Heart left ventricle (tissue), 16 donors: ENCODE results near the gene ZBTB7C. TPM values are rescaled to one million over a fixed set of nuclear protein-coding genes. Genes with fewer than 3 reads are reported as not detected.

ENCODE experiments used
- ATAC-seq, 4 donors: fragments of 200-7000 bp; cut with Tn5 transposase; one replicate each; pipeline ENCODE4 v1.9.1; 2020 to 2022; ENCODE audit warnings: moderate library complexity in 4 of 4, mild to moderate bottlenecking in 3 of 4, moderate number of reproducible peaks in 1 of 4
- DNase-seq, 5 donors: peaks; one replicate each; pipeline ENCODE4 v3.0.0-alpha.2; 2020
- H3K27ac ChIP-seq, 12 donors: fragments of 200-600 bp; sonication (generic) in 4 of 12; one replicate each; pipeline versions ENCODE4 v1.5.0 to v1.8.0; 2016 to 2022; ENCODE audit warnings: mild to moderate bottlenecking in 2 of 12
- H3K27me3 ChIP-seq, 9 donors: fragments of 200-600 bp; sonication (generic) in 2 of 9; one replicate each; pipeline versions ENCODE4 v1.5.1 to v1.8.0; 2016 to 2022; ENCODE audit warnings: mild to moderate bottlenecking in 3 of 9
- H3K36me3 ChIP-seq, 9 donors: fragments of 200-600 bp; sonication (generic) in 2 of 9; one replicate each; pipeline versions ENCODE4 v1.5.0 to v1.8.0; 2018 to 2022; ENCODE audit warnings: mild to moderate bottlenecking in 2 of 9
- H3K4me1 ChIP-seq, 12 donors: fragments of 200-600 bp; sonication (generic) in 4 of 12; one replicate each; pipeline versions ENCODE4 v1.5.0 to v1.8.0; 2016 to 2022; ENCODE audit warnings: mild to moderate bottlenecking in 3 of 12
- H3K4me3 ChIP-seq, 12 donors: fragments of 200-600 bp; sonication (generic) in 4 of 12; one replicate each; pipeline versions ENCODE4 v1.5.0 to v1.8.0; 2017 to 2022; ENCODE audit warnings: mild to moderate bottlenecking in 9 of 12, moderate library complexity in 4 of 12
- H3K9me3 ChIP-seq, 12 donors: fragments of 200-600 bp; sonication (generic) in 4 of 12; one replicate each; pipeline versions ENCODE4 v1.5.0 to v1.8.0; 2016 to 2022; ENCODE audit warnings: mild to moderate bottlenecking in 1 of 12
- CTCF ChIP-seq, 12 donors: fragments of 200-600 bp; sonication (generic) in 4 of 12; IDR thresholded peaks; one replicate each; pipeline versions ENCODE4 v1.5.0 to v1.8.0; 2018 to 2022; ENCODE audit warnings: antibody characterized with exemption in 12 of 12, mild to moderate bottlenecking in 5 of 12
- POLR2A ChIP-seq, 2 donors: fragments of 450-650 bp; IDR thresholded peaks; one replicate each; pipeline ENCODE4 v1.6.1; 2017; ENCODE audit warnings: antibody characterized with exemption in 2 of 2, mild to moderate bottlenecking in 2 of 2, moderate library complexity in 2 of 2
- WGBS, 4 donors: extraction: QIAGEN DNeasy Blood & Tissue Kit in 2 of 4; methylation state at CpG; one replicate each; pipeline versions ENCODE4 v1.1.5 to v1.1.7; 2013 to 2018; 5-methylcytosine and 5-hydroxymethylcytosine counted together
- intact Hi-C, 10 donors: fragments of 100-400 bp; cut with DNase I; formaldehyde crosslinking; loops; one replicate each; pipeline versions ENCODE4 v1.11.1 to v1.14.2; 2022
- polyA plus RNA-seq, 2 donors: library from polyadenylated mRNA; stranded (reverse); fragments of 200-250 nt; gene quantifications; one replicate each; pipeline ENCODE4 v1.2.3, GENCODE V29; 2013
- total RNA-seq, 9 donors: library from RNA; depleted of rRNA in 2 of 9; stranded (reverse); fragments of >200 nt in 2 of 9; fragmentation: NEBNext Ultra II Directional in 3 of 9; extraction: Animal tissue kit (Norgen Biotek cat#: 25700) in 3 of 9; gene quantifications; one replicate each; pipeline versions ENCODE4 v1.1.0 to v1.2.4, GENCODE V29; 2016 to 2023
- donor health status: ischemic (EF 13 %, LVEDD 7.1; RV severe dilation, severe dysfunction).
- donor health status: healthy with polysubstance abuse.
- donor health status: DM: no; HTN: yes; CAD: no.
- donor health status: DM: no; HTN: no; CAD: no.
- donor health status: ischemic (EF 25% LVEDD 6.9; RV normal size, moderate dysfunction).
- donor health status: ischemic (EF 25% LVEDD 5.7; RV mildly dilated, moderate dysfunction).
- donor health status: healthy.
- donor health status: DM: yes; HTN: yes; CAD: no.
- donor health status: ischemic (EF 35%, LVEDD 5.7; RV mildly dilated, moderate dysfunction).
- donor health status: nonischemic (EF 11% LVEDD 7.7; RV severe dilation, severe dysfunction).
- donor health status: DM: yes; HTN: yes; CAD: no.
- donor health status: PGD.
- donor health status: ischemic (EF 29% LVEDD 5.4; RV normal size, mild dysfunction).
- donor health status: nonischemic (EF 23%, LVEDD 6.1; RV moderate dilation, normal function).

ZBTB7C gene
- total and polyA plus RNA-seq, 11 donors = 0.68 to 7.5 (median 2.3) TPM

GRCh38 chr18:48161191-48161910, 247.8 kb downstream of the ZBTB7C start:
- TF ChIP-seq POLR2A (IDR thresholded peaks at IDR 0.05) (peak in 1 of 2 donors; percentile 52), CTCF (IDR thresholded peaks at IDR 0.05) (no peak)
- Histone ChIP-seq H3K9me3 (no peaks in the 10 kb centered on the region), H3K4me3 (peak overlapping the region; percentile 41 to 96 (median 68)), H3K4me1 (peaks cover 1 to 43% (median 23%) of the 10 kb centered on the region in 12 donors), H3K27ac (peak overlapping the region; percentile 80 to 96 (median 90)), H3K36me3 (no peaks in the 10 kb centered on the region), H3K27me3 (no peaks in the 10 kb centered on the region)
- DNase-seq = peak; percentile 86 to 90 (median 89)
- peak; percentile 93 to 98 (median 96) for ATAC-seq
- intact Hi-C loops = loop anchor here in 3 of 10 donors (5.0 to 10.0 kb wide), 4 partner anchors 89 to 283 kb away; partner anchors contain the start of gene ZBTB7C (in 1 of the 3)
- WGBS, 4 donors = 1 to 6% (median 2%) methylated on average over 14 to 53 of the region's 53 CpGs

- peak overlapping the region in 8 of 12 donors; percentile 58 to 96 (median 79) for H3K4me3 ChIP-seq
- 70 to 87% (median 83%) methylated on average over 4 of the region's 4 CpGs for WGBS, 4 donors
- intact Hi-C loops = loop anchor here in 3 of 10 donors (5.0 to 10.0 kb wide), 4 partner anchors 88 to 284 kb away; partner anchors contain the start of gene ZBTB7C (in 1 of the 3)
- no peaks in the 10 kb centered on the region for H3K27me3 ChIP-seq
- H3K27ac ChIP-seq = peak overlapping the region in 10 of 12 donors; percentile 87 to 96 (median 90)
- no peaks in the 10 kb centered on the region for H3K9me3 ChIP-seq
- ATAC-seq (no peak), DNase-seq (no peak)
- no peak for TF ChIP-seq POLR2A (IDR thresholded peaks at IDR 0.05)
- no peak for TF ChIP-seq CTCF (IDR thresholded peaks at IDR 0.05)
- H3K36me3 ChIP-seq = no peaks in the 10 kb centered on the region
- peaks cover 0 to 40% (median 20%) of the 10 kb centered on the region in 12 donors for H3K4me1 ChIP-seq
These were observed 248.6 kb downstream of the ZBTB7C start for GRCh38 chr18:48160622-48161021.

- no peak overlapping the region for H3K4me3 ChIP-seq
- DNase-seq (no peak), ATAC-seq (no peak)
- H3K27me3 ChIP-seq = no peaks in the 10 kb centered on the region
- intact Hi-C loops = loop anchor here in 3 of 10 donors (5.0 to 10.0 kb wide), 4 partner anchors 88 to 285 kb away; partner anchors contain the start of gene ZBTB7C (in 1 of the 3)
- no peak for TF ChIP-seq CTCF (IDR thresholded peaks at IDR 0.05)
- TF ChIP-seq POLR2A (IDR thresholded peaks at IDR 0.05) = no peak
- H3K27ac ChIP-seq = no peak overlapping the region
- H3K4me1 ChIP-seq = peaks cover 0 to 31% (median 14%) of the 10 kb centered on the region in 12 donors
- no peaks in the 10 kb centered on the region for H3K9me3 ChIP-seq
- no peaks in the 10 kb centered on the region for H3K36me3 ChIP-seq
- 97 to 98% (median 97%) methylated on average over 7 of the region's 7 CpGs for WGBS, 4 donors
These were observed 249.4 kb downstream of the ZBTB7C start for GRCh38 chr18:48159816-48160215.

- Histone ChIP-seq H3K9me3 (no peaks in the 10 kb centered on the region), H3K4me3 (no peak overlapping the region), H3K27me3 (no peaks in the 10 kb centered on the region), H3K27ac (no peak overlapping the region), H3K4me1 (peaks cover 0 to 30% (median 11%) of the 10 kb centered on the region in 12 donors), H3K36me3 (no peaks in the 10 kb centered on the region)
- intact Hi-C loops = no loop called here
- DNase-seq (no peak), ATAC-seq (no peak)
- TF ChIP-seq CTCF (IDR thresholded peaks at IDR 0.05) = no peak
- TF ChIP-seq POLR2A (IDR thresholded peaks at IDR 0.05) = no peak
- WGBS, 4 donors = 95 to 98% (median 97%) methylated on average over 5 of the region's 5 CpGs
These were observed 250.5 kb downstream of the ZBTB7C start for GRCh38 chr18:48158721-48159120.
